ENCODE data around the gene APOBEC3B.
"Not testable (repeated sequence)": the region's sequence is repeated elsewhere in the genome, so short reads cannot be mapped to it uniquely, and the experiment has no call there.

DNA sequence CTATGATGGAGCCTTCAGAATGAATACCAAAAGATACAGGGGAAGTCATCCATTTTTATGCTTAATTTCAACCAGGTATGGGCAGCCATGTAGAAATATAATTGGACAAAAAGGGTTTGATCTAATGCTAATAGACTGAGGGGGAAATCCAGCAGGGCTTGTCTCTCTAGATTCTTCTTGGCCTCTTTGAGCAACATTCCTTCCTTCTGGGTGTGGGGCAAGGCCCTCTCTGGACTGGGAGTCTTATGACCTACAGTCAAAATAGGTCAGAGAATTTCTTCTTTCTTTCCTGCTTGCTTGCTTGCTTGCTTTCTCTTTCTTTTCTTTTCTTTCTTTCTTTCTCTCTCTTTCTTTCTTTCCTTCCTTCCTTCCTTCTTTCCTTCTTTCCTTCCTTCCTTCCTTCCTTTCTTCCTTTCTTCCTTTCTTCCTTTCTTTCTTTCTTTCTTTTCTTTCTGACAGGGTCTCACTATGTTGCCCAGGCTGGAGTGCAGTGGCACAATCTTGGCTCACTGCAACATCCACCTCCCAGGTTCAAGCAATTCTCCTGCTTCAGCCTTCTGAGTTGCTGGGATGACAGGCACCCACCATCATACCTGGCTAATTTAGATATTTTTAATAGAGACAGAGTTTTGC lies 36.3 kb upstream of the APOBEC3B start:
- TF ChIP-seq POLR2A (IDR thresholded peaks at IDR 0.05) = not testable (repeated sequence)
- TF ChIP-seq, protein P1, sequence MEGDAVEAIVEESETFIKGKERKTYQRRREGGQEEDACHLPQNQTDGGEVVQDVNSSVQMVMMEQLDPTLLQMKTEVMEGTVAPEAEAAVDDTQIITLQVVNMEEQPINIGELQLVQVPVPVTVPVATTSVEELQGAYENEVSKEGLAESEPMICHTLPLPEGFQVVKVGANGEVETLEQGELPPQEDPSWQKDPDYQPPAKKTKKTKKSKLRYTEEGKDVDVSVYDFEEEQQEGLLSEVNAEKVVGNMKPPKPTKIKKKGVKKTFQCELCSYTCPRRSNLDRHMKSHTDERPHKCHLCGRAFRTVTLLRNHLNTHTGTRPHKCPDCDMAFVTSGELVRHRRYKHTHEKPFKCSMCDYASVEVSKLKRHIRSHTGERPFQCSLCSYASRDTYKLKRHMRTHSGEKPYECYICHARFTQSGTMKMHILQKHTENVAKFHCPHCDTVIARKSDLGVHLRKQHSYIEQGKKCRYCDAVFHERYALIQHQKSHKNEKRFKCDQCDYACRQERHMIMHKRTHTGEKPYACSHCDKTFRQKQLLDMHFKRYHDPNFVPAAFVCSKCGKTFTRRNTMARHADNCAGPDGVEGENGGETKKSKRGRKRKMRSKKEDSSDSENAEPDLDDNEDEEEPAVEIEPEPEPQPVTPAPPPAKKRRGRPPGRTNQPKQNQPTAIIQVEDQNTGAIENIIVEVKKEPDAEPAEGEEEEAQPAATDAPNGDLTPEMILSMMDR (IDR thresholded peaks at IDR 0.05) = not testable (repeated sequence)

Data from Peyer's patch (tissue), 4 donors.